K562 (cell line): Measurements from ENCODE around the gene SLC4A3. TPM values are rescaled to one million over a fixed set of nuclear protein-coding genes. Genes with fewer than 3 reads are reported as not detected.
A peak's percentile ranks its signal among the peaks of the same experiment; 100 is the strongest.

Experiments used
- ARNT ChIP-seq, 2 experiments: fragments of 450-650 bp; IDR thresholded peaks; 2 replicates each; pipeline ENCODE4 v1.6.1; 2016; ENCODE audit warnings: mild to moderate bottlenecking in 1 of 2
- HLTF ChIP-seq: fragments of 450-650 bp; IDR thresholded peaks from 2 replicates; pipeline ENCODE4 v1.6.1; 2016
- HNRNPUL1 ChIP-seq: fragments of 200-400 bp; formaldehyde crosslinking; IDR thresholded peaks from 2 replicates; pipeline ENCODE4 v1.6.1; 2017; ENCODE audit warnings: low read length
- KAT2B ChIP-seq: IDR thresholded peaks from one replicate; pipeline ENCODE4 v1.6.1; 2012; ENCODE audit warnings: low read depth, mild to moderate bottlenecking, control low read depth, inconsistent platforms, low read length, moderate library complexity
- MEIS2 ChIP-seq: fragments of 450-650 bp; IDR thresholded peaks from 2 replicates; pipeline ENCODE4 v1.6.1; 2014; ENCODE audit warnings: mild to moderate bottlenecking; ENCODE audit not compliant: partially characterized antibody
- NFRKB ChIP-seq: fragments of 450-650 bp; IDR thresholded peaks from 2 replicates; pipeline ENCODE4 v1.6.1; 2016; ENCODE audit warnings: low read depth
- POLR2A ChIP-seq: fragments of 450-650 bp; conservative IDR thresholded peaks from 2 replicates; pipeline ENCODE4 v1.6.1; 2016
- PYGO2 ChIP-seq: fragments of 450-650 bp; IDR thresholded peaks from 2 replicates; pipeline ENCODE4 v1.6.1; 2016; ENCODE audit warnings: mild to moderate bottlenecking, missing genetic modification characterization, moderate library complexity, missing compliant biosample characterization
- ZNF232 ChIP-seq: sonication (generic); formaldehyde crosslinking; IDR thresholded peaks from 2 replicates; pipeline ENCODE4 v1.8.0; 2022; ENCODE audit warnings: mild to moderate bottlenecking, missing genetic modification reagents
- polyA plus RNA-seq, 8 experiments: library from polyadenylated mRNA; depleted of rRNA in 4 of 8; stranded (reverse) in 5 of 8; unstranded in 3 of 8; fragments of >200 nt; fragmentation: Nextera tagmentation in 2 of 8; fragmentation: Illumina TruSeq in 1 of 8; extraction: Ambion mirVana in 2 of 8; extraction: Trizol in 1 of 8; gene quantifications; 2 replicates each; pipeline versions ENCODE4 v1.2.1 to v1.2.3, GENCODE V29; 2011 to 2014; ENCODE audit warnings: inconsistent platforms in 1 of 8, missing spikeins in 1 of 8
- total RNA-seq, 7 experiments: library from RNA; depleted of rRNA in 6 of 7; stranded (reverse); fragments of >200 nt in 6 of 7; fragmentation: Illumina TruSeq in 2 of 7; extraction: Trizol in 2 of 7; gene quantifications; 2 replicates each; pipeline versions ENCODE4 v1.2.1 to v1.2.3, GENCODE V29; 2011 to 2021; ENCODE audit warnings: low replicate concordance in 1 of 7
- TF ChIP-seq, protein P1 (sequence below): IDR thresholded peaks from 2 replicates; pipeline ENCODE4 v1.6.1; 2011; ENCODE audit not compliant: insufficient read length; ENCODE audit errors: extremely low read depth
- TF ChIP-seq, protein P2 (sequence below): sonication (generic); formaldehyde crosslinking; IDR thresholded peaks from 2 replicates; pipeline ENCODE4 v1.8.0; 2022; ENCODE audit warnings: mild to moderate bottlenecking, missing genetic modification reagents
- TF ChIP-seq, protein P3 (sequence below), 2 experiments: IDR thresholded peaks; 2 replicates each; pipeline ENCODE4 v1.6.1; 2012; ENCODE audit warnings: improper control_type of control experiment in 2 of 2, low read depth in 2 of 2, low read length in 2 of 2, borderline replicate concordance in 1 of 2
- TF ChIP-seq, protein P4 (sequence below): fragments of 450-650 bp; IDR thresholded peaks from 2 replicates; pipeline ENCODE4 v1.6.1; 2016; ENCODE audit warnings: missing biosample characterization, missing genetic modification characterization
- TF ChIP-seq, protein P5 (sequence below): fragments of 450-650 bp; IDR thresholded peaks from 2 replicates; pipeline ENCODE4 v1.6.1; 2016; ENCODE audit warnings: antibody characterized with exemption
- TF ChIP-seq, protein P6 (sequence below): fragments of 450-650 bp; formaldehyde crosslinking; IDR thresholded peaks from 2 replicates; pipeline ENCODE4 v1.4.0; 2022; ENCODE audit warnings: mild to moderate bottlenecking, moderate library complexity
- TF ChIP-seq, protein P7 (sequence below): sonication (generic); formaldehyde crosslinking; IDR thresholded peaks from 2 replicates; pipeline ENCODE4 v1.8.0; 2022; ENCODE audit warnings: missing genetic modification reagents, mild to moderate bottlenecking, moderate library complexity, borderline replicate concordance

SLC4A3 gene
- total and polyA plus RNA-seq, 9 of the 15 experiments (the other 6 are each of a cell fraction or from before 2014, with no cell fraction given), result 0.04 to 0.31 (median 0.16) TPM; not detected in 5

DNA sequence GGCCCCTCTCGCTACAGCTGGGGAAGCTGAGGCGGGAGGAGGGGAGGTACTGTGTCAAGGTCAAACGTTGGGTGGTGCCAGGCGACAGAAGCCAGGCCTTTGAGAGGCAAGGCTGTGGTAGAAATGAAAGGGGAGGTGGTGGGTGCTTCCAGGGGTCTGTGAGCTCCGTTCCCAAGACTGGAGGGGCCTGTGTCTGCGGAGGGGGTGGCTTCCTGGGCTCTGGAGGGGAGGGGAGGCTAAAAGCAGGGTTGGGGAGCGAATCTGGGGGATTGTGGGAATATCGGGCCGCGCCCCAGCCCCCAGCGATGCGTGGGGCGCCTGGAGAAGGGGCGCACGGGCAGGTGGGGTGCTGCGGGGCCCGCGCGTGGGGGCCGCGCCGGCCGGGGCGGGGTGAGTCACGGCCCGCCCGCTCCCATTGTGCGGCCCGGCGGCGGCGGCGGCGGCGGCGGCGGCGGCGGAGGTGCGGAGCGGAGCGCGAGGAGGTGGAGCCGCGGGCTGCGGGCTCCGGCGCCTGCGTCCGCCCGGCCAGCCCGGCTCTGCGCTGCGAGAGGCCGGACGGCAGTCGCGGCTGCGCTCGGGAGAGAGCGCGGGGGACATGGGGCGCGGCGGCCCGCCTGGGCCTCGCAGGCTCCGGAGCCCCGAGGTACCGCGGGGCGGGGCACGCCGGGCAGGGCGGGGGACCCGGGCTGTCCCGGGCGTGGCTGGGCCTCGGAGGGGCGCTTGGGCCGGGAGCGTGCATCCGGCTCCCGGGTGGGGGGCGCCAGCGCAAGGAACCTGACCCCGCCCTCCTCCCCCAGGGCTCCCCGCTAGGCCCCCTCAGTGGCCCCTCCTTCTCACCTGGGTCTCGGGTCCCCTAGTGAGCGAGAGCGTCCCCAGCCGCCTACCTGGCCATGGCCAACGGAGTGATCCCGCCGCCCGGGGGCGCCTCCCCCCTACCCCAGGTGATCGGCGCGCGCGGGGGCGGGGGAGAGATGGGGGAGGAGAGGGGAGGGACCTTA is at the start of gene SLC4A3 (continued):
- TF ChIP-seq, protein P1, sequence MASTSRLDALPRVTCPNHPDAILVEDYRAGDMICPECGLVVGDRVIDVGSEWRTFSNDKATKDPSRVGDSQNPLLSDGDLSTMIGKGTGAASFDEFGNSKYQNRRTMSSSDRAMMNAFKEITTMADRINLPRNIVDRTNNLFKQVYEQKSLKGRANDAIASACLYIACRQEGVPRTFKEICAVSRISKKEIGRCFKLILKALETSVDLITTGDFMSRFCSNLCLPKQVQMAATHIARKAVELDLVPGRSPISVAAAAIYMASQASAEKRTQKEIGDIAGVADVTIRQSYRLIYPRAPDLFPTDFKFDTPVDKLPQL, result no peak
- TF ChIP-seq ARNT (IDR thresholded peaks at IDR 0.05) (no peak), ZNF232 (CRISPR knock-in tag) (no peak), PYGO2 (no peak), HLTF (no peak), KAT2B (no peak), MEIS2 (no peak), HNRNPUL1 (no peak), POLR2A (no peak), NFRKB (no peak)
- TF ChIP-seq, protein P2, sequence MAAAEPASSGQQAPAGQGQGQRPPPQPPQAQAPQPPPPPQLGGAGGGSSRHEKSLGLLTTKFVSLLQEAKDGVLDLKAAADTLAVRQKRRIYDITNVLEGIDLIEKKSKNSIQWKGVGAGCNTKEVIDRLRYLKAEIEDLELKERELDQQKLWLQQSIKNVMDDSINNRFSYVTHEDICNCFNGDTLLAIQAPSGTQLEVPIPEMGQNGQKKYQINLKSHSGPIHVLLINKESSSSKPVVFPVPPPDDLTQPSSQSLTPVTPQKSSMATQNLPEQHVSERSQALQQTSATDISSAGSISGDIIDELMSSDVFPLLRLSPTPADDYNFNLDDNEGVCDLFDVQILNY (CRISPR knock-in tag), result no peak
- TF ChIP-seq, protein P3, sequence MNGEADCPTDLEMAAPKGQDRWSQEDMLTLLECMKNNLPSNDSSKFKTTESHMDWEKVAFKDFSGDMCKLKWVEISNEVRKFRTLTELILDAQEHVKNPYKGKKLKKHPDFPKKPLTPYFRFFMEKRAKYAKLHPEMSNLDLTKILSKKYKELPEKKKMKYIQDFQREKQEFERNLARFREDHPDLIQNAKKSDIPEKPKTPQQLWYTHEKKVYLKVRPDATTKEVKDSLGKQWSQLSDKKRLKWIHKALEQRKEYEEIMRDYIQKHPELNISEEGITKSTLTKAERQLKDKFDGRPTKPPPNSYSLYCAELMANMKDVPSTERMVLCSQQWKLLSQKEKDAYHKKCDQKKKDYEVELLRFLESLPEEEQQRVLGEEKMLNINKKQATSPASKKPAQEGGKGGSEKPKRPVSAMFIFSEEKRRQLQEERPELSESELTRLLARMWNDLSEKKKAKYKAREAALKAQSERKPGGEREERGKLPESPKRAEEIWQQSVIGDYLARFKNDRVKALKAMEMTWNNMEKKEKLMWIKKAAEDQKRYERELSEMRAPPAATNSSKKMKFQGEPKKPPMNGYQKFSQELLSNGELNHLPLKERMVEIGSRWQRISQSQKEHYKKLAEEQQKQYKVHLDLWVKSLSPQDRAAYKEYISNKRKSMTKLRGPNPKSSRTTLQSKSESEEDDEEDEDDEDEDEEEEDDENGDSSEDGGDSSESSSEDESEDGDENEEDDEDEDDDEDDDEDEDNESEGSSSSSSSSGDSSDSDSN (IDR thresholded peaks at IDR 0.05; ENCODE audit: borderline replicate concordance in 1 of 2, low read depth in 2 of 2, low read length in 2 of 2), result peak; percentile 66 to 87; a peak in 3 of 4 replicates
- TF ChIP-seq, protein P4, sequence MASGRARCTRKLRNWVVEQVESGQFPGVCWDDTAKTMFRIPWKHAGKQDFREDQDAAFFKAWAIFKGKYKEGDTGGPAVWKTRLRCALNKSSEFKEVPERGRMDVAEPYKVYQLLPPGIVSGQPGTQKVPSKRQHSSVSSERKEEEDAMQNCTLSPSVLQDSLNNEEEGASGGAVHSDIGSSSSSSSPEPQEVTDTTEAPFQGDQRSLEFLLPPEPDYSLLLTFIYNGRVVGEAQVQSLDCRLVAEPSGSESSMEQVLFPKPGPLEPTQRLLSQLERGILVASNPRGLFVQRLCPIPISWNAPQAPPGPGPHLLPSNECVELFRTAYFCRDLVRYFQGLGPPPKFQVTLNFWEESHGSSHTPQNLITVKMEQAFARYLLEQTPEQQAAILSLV, result no peak
- TF ChIP-seq, protein P5, sequence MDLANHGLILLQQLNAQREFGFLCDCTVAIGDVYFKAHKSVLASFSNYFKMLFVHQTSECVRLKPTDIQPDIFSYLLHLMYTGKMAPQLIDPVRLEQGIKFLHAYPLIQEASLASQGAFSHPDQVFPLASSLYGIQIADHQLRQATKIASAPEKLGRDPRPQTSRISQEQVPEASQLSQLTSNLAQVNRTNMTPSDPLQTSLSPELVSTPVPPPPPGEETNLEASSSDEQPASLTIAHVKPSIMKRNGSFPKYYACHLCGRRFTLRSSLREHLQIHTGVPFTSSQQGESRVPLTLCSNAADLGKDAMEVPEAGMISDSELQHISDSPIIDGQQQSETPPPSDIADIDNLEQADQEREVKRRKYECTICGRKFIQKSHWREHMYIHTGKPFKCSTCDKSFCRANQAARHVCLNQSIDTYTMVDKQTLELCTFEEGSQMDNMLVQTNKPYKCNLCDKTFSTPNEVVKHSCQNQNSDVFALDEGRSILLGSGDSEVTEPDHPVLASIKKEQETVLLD, result no peak
- TF ChIP-seq, protein P6, sequence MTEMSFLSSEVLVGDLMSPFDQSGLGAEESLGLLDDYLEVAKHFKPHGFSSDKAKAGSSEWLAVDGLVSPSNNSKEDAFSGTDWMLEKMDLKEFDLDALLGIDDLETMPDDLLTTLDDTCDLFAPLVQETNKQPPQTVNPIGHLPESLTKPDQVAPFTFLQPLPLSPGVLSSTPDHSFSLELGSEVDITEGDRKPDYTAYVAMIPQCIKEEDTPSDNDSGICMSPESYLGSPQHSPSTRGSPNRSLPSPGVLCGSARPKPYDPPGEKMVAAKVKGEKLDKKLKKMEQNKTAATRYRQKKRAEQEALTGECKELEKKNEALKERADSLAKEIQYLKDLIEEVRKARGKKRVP (CRISPR knock-in tag), result no peak
- TF ChIP-seq, protein P7, sequence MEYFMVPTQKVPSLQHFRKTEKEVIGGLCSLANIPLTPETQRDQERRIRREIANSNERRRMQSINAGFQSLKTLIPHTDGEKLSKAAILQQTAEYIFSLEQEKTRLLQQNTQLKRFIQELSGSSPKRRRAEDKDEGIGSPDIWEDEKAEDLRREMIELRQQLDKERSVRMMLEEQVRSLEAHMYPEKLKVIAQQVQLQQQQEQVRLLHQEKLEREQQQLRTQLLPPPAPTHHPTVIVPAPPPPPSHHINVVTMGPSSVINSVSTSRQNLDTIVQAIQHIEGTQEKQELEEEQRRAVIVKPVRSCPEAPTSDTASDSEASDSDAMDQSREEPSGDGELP (CRISPR knock-in tag), result no peak
